Measurements from ENCODE around the gene WDR20. TPM values are rescaled to one million over a fixed set of nuclear protein-coding genes. Genes with fewer than 3 reads are reported as not detected.
"Not testable (repeated sequence)": the region's sequence is repeated elsewhere in the genome, so short reads cannot be mapped to it uniquely, and the experiment has no call there.

The WDR20 gene
- total RNA-seq, 4 donors from 2014 or later = 15.0 to 26.7 (median 18.3) TPM

DNA sequence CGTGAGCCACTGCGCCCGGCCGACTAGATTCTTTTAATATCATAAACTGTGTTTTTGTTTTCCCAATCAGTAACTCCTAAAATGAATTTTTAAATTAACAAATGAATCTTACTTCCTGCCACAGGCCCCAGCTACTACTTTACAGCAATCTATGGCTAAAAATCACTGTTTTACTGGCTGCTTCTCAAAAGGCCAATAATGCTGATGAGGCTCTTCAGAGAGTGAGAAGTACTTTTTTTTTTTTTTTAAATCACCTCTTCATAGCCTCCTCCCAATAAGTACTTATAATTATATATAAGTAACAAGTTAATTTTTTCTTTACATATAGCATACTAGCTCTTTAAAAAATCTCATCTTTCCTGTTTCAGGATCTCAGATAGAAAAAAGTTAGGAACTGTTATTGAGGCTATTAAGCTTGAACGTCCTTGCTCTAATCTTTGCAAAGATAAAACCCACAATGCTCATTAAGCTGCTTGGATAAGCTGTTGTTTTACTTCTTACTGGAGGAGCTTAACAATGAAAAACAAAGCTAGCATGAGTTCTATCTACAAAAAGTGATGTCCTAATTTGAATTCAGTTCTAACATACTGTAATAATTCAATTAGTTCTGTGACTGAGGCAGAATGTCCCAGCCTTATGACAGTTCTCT lies 12.8 kb upstream of the WDR20 start:
- Histone ChIP-seq H3K27me3 (no peaks in the 10 kb centered on the region), H3K36me3 (peaks cover 0 to 25% (median 0%) of the 10 kb centered on the region in 3 donors), H3K4me3 (no peak overlapping the region), H3K27ac (no peak overlapping the region), H3K4me1 (no peaks in the 10 kb centered on the region), H3K9me3 (no peaks in the 10 kb centered on the region)
- TF ChIP-seq EP300 (IDR thresholded peaks at IDR 0.05) (no peak), POLR2A (IDR thresholded peaks at IDR 0.05) (no peak)
- TF ChIP-seq, protein P1, sequence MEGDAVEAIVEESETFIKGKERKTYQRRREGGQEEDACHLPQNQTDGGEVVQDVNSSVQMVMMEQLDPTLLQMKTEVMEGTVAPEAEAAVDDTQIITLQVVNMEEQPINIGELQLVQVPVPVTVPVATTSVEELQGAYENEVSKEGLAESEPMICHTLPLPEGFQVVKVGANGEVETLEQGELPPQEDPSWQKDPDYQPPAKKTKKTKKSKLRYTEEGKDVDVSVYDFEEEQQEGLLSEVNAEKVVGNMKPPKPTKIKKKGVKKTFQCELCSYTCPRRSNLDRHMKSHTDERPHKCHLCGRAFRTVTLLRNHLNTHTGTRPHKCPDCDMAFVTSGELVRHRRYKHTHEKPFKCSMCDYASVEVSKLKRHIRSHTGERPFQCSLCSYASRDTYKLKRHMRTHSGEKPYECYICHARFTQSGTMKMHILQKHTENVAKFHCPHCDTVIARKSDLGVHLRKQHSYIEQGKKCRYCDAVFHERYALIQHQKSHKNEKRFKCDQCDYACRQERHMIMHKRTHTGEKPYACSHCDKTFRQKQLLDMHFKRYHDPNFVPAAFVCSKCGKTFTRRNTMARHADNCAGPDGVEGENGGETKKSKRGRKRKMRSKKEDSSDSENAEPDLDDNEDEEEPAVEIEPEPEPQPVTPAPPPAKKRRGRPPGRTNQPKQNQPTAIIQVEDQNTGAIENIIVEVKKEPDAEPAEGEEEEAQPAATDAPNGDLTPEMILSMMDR (IDR thresholded peaks at IDR 0.05) = no peak
- 78 to 79% methylated on average over 5 of the region's 5 CpGs for WGBS, 2 donors
- no peak for DNase-seq (ENCODE audit: low spot score in 2 of 2)

DNA sequence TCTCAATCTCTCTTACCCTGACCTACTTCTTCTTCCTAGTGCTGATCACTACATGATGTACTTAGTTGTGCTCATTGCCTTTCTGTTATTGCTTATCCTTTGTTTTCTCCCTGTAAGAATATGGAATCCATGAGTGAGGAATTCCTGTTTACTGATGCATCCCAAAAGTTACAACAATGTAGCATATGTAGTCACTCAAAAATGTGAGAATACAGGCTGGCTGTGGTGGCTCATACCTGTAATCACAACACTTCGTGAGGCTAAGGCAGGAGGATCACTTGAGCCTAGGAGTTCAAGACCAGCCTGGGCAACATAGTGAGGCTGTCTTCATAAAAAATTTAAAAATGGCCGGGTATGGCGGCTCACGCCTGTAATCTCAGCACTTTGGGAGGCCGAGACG lies 8.0 kb upstream of the WDR20 start:
- Histone ChIP-seq H3K4me3 (no peak overlapping the region), H3K9me3 (no peaks in the 10 kb centered on the region), H3K27me3 (no peaks in the 10 kb centered on the region), H3K36me3 (peaks cover 0 to 60% (median 0%) of the 10 kb centered on the region in 3 donors), H3K4me1 (no peaks in the 10 kb centered on the region), H3K27ac (no peak overlapping the region)
- TF ChIP-seq EP300 (IDR thresholded peaks at IDR 0.05) = no peak
- WGBS, 2 donors = 77 to 80% methylated on average over 6 of the region's 6 CpGs
- DNase-seq (ENCODE audit: low spot score in 2 of 2) = no peak

DNA sequence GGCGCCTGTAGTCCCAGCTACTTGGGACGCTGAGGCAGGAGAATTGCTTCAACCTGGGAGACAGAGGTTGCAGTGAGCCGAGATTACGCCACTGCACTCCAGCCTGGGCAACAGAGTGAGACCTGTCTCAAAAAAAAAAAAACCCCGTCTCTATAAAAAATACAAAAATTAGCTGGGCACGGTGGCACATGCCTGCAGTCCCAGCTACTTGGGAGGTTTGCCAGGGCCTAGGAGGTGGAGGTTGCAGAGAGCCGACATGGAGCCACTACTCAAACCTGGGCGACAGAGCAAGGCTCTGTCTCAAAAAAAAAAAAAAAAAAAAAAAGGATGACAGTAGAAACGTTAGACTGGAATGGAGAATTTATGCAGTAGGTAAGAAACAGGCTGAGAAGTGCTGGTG lies 5.7 kb upstream of the WDR20 start:
- not testable (repeated sequence) for H3K27ac ChIP-seq; H3K4me1 ChIP-seq; H3K4me3 ChIP-seq; DNase-seq (ENCODE audit: low spot score in 2 of 2); H3K9me3 ChIP-seq; H3K27me3 ChIP-seq
- WGBS, 2 donors = 90 to 93% methylated on average over 9 of the region's 9 CpGs
- peaks cover 0 to 55% (median 0%) of the 10 kb centered on the region in 3 donors for H3K36me3 ChIP-seq

DNA sequence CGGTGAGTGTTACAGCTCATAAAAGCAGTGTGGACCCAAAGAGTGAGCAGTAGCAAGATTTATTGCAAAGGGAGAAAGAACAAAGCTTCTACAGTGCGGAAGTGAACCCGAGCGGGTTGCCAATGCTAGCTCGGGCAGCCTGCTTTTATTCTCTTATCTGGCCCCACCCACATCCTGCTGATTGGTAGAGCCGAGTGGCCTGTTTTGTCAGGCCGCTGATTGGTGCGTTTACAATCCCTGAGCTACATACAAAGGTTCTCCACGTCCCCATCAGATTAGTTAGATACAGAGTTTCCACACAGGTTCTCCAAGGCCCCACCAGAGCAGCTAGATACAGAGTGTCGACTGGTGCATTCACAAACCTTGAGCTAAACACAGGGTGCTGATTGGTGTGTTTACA lies 5.0 kb upstream of the WDR20 start:
- H3K27ac ChIP-seq; H3K4me1 ChIP-seq; H3K4me3 ChIP-seq; DNase-seq (ENCODE audit: low spot score in 2 of 2); H3K9me3 ChIP-seq; H3K27me3 ChIP-seq: not testable (repeated sequence)
- 62 to 77% methylated on average over 10 of the region's 10 CpGs for WGBS, 2 donors
- H3K36me3 ChIP-seq = peaks cover 0 to 55% (median 0%) of the 10 kb centered on the region in 3 donors

DNA sequence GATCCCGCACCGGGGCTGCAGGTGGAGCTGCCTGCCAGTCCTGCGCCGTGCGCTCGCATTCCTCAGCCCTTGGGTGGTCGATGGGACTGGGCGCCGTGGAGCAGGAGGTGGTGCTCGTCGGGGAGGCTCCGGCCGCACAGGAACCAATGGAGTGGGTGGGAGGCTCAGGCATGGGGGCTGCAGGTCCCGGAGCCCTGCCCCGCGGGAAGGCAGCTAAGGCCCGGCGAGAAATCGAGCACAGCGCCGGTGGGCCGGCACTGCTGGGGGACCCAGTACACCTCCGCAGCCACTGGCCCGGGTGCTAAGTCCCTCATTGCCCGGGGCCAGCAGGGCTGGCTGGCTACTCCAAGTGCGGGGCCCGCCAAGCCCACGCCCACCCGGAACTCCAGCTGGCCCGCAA lies 4.2 kb upstream of the WDR20 start:
- not testable (repeated sequence) for H3K4me3 ChIP-seq; H3K27ac ChIP-seq; H3K9me3 ChIP-seq; DNase-seq (ENCODE audit: low spot score in 2 of 2); H3K4me1 ChIP-seq; H3K27me3 ChIP-seq
- H3K36me3 ChIP-seq = peaks cover 0 to 49% (median 0%) of the 10 kb centered on the region in 3 donors
- WGBS, 2 donors = 97 to 100% methylated on average over 3 to 27 of the region's 30 CpGs

DNA sequence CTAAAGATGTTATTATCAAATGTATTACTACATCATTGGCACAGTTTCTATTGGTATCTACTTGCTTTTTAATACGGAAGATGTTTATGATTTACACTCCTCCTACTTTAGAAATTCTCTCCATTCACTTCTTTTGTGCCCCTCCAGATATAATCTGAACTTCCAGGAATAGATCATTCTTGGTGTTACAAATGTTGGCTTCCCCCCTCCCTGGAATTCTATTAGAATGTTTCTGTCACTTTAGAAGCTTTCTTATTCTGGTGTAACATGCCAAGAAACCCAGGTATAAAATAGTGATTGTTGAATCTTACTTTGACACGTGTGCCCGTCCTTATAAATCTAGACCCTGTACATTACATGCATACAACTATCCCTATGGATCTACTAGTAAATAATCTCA lies 1.2 kb upstream of the WDR20 start:
- H3K4me1 ChIP-seq = peaks cover 0 to 31% (median 13%) of the 10 kb centered on the region in 4 donors
- WGBS, 2 donors = 13 to 18% methylated on average over 3 of the region's 3 CpGs
- H3K9me3 ChIP-seq = no peaks in the 10 kb centered on the region
- TF ChIP-seq EP300 (IDR thresholded peaks at IDR 0.05) (no peak), POLR2A (IDR thresholded peaks at IDR 0.05) (no peak)
- TF ChIP-seq, protein P1 (IDR thresholded peaks at IDR 0.05) = no peak
- peak overlapping the region; percentile 81 to 96 (median 94) for H3K27ac ChIP-seq
- peak overlapping the region; percentile 74 to 96 (median 92) for H3K4me3 ChIP-seq
- no peaks in the 10 kb centered on the region for H3K27me3 ChIP-seq
- no peak for DNase-seq (ENCODE audit: low spot score in 2 of 2)
- peaks cover 0 to 22% (median 0%) of the 10 kb centered on the region in 3 donors for H3K36me3 ChIP-seq

DNA sequence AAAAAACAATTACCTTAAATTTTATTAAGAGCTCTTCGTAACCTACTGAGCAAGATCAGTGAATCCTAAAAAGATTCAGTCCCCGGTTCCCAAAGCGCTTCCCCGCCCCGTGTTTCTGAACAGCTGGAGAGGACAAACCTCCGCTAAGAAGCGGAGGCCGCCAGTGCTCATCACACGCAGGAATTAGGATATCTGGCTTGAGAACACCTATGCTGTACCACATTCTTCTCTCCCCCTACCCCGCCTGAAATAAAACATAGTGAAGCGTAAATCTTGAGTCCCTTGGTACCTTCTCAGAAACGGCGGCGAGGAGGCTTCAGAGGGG lies 774 bp upstream of the WDR20 start:
- Histone ChIP-seq H3K27me3 (no peaks in the 10 kb centered on the region), H3K9me3 (no peaks in the 10 kb centered on the region), H3K36me3 (peaks cover 0 to 18% (median 0%) of the 10 kb centered on the region in 3 donors), H3K4me1 (peaks cover 0 to 31% (median 13%) of the 10 kb centered on the region in 4 donors), H3K27ac (peak overlapping the region; percentile 81 to 96 (median 94)), H3K4me3 (peak overlapping the region; percentile 74 to 96 (median 92))
- TF ChIP-seq EP300 (IDR thresholded peaks at IDR 0.05) (no peak), POLR2A (IDR thresholded peaks at IDR 0.05) (no peak)
- TF ChIP-seq, protein P1 (IDR thresholded peaks at IDR 0.05) = no peak
- WGBS, 2 donors = 4 to 5% methylated on average over 12 to 14 of the region's 14 CpGs
- DNase-seq (ENCODE audit: low spot score in 2 of 2) = peak in 1 of 2 donors; percentile 19
